Stomach (tissue), 4 donors: ENCODE results near the gene ACOXL.

Experiments
- POLR2A ChIP-seq, 4 donors: fragments of 450-650 bp; IDR thresholded peaks; one replicate each; pipeline ENCODE4 v1.6.1; 2016; ENCODE audit warnings: antibody characterized with exemption in 4 of 4, control low read depth in 2 of 4, mild to moderate bottlenecking in 1 of 4, moderate library complexity in 1 of 4
- TF ChIP-seq, protein P1 (sequence below), 7 experiments: fragments of 450-650 bp in 4 of 7; fragments of 200-600 bp in 3 of 7; sonication (generic) in 3 of 7; IDR thresholded peaks; one replicate each; pipeline ENCODE4 v1.5.1; 2016 to 2019; ENCODE audit warnings: antibody characterized with exemption in 7 of 7, control low read depth in 2 of 7, mild to moderate bottlenecking in 1 of 7

DNA sequence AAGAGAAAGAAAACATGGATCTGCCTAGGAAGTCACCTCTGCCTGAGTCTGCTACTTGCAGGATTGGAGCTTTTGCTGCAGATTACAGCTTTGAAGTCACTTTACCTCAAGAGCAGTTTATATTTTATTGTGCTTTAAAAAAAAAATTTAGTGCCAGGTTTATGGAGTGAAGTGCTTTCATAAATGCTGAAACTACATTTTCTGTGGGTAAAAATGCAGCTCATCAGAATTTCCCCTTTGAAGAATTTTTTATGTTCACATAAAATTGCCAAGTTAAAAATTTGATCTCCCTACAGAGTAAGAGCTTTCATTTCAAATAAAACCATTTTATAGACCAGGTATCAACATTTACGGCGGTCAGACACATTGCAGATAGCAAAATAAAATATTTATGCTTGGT lies 413.6 kb downstream of the ACOXL start:
- no peak for TF ChIP-seq POLR2A (IDR thresholded peaks at IDR 0.05)
- TF ChIP-seq, protein P1, sequence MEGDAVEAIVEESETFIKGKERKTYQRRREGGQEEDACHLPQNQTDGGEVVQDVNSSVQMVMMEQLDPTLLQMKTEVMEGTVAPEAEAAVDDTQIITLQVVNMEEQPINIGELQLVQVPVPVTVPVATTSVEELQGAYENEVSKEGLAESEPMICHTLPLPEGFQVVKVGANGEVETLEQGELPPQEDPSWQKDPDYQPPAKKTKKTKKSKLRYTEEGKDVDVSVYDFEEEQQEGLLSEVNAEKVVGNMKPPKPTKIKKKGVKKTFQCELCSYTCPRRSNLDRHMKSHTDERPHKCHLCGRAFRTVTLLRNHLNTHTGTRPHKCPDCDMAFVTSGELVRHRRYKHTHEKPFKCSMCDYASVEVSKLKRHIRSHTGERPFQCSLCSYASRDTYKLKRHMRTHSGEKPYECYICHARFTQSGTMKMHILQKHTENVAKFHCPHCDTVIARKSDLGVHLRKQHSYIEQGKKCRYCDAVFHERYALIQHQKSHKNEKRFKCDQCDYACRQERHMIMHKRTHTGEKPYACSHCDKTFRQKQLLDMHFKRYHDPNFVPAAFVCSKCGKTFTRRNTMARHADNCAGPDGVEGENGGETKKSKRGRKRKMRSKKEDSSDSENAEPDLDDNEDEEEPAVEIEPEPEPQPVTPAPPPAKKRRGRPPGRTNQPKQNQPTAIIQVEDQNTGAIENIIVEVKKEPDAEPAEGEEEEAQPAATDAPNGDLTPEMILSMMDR (IDR thresholded peaks at IDR 0.05), result no peak
